WTC11 (cell line): ENCODE results near the gene SWAP70. TPM values are rescaled to one million over a fixed set of nuclear protein-coding genes. Genes with fewer than 3 reads are reported as not detected.

Experiments
- ATAC-seq: fragments of 200-7000 bp; cut with Tn5 transposase; 2 replicates; pipeline ENCODE4 v1.10.0; 2021; ENCODE audit warnings: mild to moderate bottlenecking, moderate library complexity
- CTCF ChIA-PET: fragments of 300-600 bp; sonication (Branson Sonifier 250); formaldehyde crosslinking; loops from one replicate; lab custom pipeline; 2021; ENCODE audit warnings: antibody characterized with exemption; lab: Charles Lee
- POLR2A ChIA-PET: fragments of 350-600 bp; sonication (Branson Sonifier 250); formaldehyde crosslinking; loops from one replicate; lab custom pipeline; 2021; ENCODE audit warnings: antibody characterized with exemption; lab: Charles Lee
- DNase-seq: peaks from one replicate; pipeline ENCODE4 v3.0.0; 2021; ENCODE audit warnings: low spot score
- H3K27ac Mint-ChIP-seq: 2 replicates; pipeline ENCODE4 v1.8.0; 2021; ENCODE audit warnings: mixed read lengths
- H3K27me3 Mint-ChIP-seq: 2 replicates; pipeline ENCODE4 v1.8.0; 2021; ENCODE audit warnings: low read depth, mild to moderate bottlenecking, moderate library complexity, mixed read lengths
- H3K36me3 Mint-ChIP-seq: 2 replicates; pipeline ENCODE4 v1.8.0; 2021; ENCODE audit warnings: mixed read lengths
- H3K4me1 Mint-ChIP-seq: 2 replicates; pipeline ENCODE4 v1.8.0; 2022; ENCODE audit warnings: mixed read lengths
- H3K4me3 Mint-ChIP-seq: 2 replicates; pipeline ENCODE4 v1.8.0; 2021; ENCODE audit warnings: mild to moderate bottlenecking, moderate library complexity, mixed read lengths
- H3K9me3 Mint-ChIP-seq: 2 replicates; pipeline ENCODE4 v1.8.0; 2021; ENCODE audit warnings: mixed read lengths
- AFF4 ChIP-seq: sonication (generic); formaldehyde crosslinking; IDR thresholded peaks from 2 replicates; pipeline ENCODE4 v1.8.1; 2023; ENCODE audit warnings: mild to moderate bottlenecking, missing genetic modification reagents, borderline replicate concordance
- ATF2 ChIP-seq: sonication (generic); formaldehyde crosslinking; IDR thresholded peaks from 2 replicates; pipeline ENCODE4 v1.8.1; 2022; ENCODE audit warnings: low read depth, missing genetic modification reagents, borderline replicate concordance
- CBFB ChIP-seq: sonication (generic); formaldehyde crosslinking; IDR thresholded peaks from 2 replicates; pipeline ENCODE4 v1.8.1; 2022; ENCODE audit warnings: mild to moderate bottlenecking, low read depth, missing genetic modification reagents
- CDX4 ChIP-seq: fragments of 250-450 bp; sonication (Bioruptor Pico); IDR thresholded peaks from 2 replicates; pipeline ENCODE4 v1.9.0; 2021; ENCODE audit warnings: moderate library complexity, mild to moderate bottlenecking, inconsistent platforms, borderline replicate concordance
- E2F4 ChIP-seq: sonication (generic); formaldehyde crosslinking; IDR thresholded peaks from 2 replicates; pipeline ENCODE4 v1.8.1; 2022; ENCODE audit warnings: low read depth, mild to moderate bottlenecking, moderate library complexity, missing genetic modification reagents, borderline replicate concordance
- E2F5 ChIP-seq: sonication (generic); formaldehyde crosslinking; IDR thresholded peaks from 2 replicates; pipeline ENCODE4 v1.8.1; 2022; ENCODE audit warnings: mild to moderate bottlenecking, moderate library complexity, missing genetic modification reagents
- ERG ChIP-seq: fragments of 250-450 bp; sonication (Bioruptor Pico); IDR thresholded peaks from 2 replicates; pipeline ENCODE4 v1.8.0; 2021; ENCODE audit warnings: mild to moderate bottlenecking
- FOXP1 ChIP-seq: sonication (generic); formaldehyde crosslinking; IDR thresholded peaks from 2 replicates; pipeline ENCODE4 v1.8.0; 2022; ENCODE audit warnings: missing genetic modification reagents, mild to moderate bottlenecking, moderate library complexity, borderline replicate concordance
- HMGA2 ChIP-seq: fragments of 250-450 bp; sonication (Bioruptor Pico); IDR thresholded peaks from 2 replicates; pipeline ENCODE4 v1.4.0; 2021; ENCODE audit warnings: mild to moderate bottlenecking, moderate library complexity
- IRF2 ChIP-seq: sonication (generic); formaldehyde crosslinking; IDR thresholded peaks from 2 replicates; pipeline ENCODE4 v1.8.0; 2022; ENCODE audit warnings: low read depth, missing genetic modification reagents, borderline replicate concordance
- NFYB ChIP-seq: sonication (generic); formaldehyde crosslinking; conservative IDR thresholded peaks from 2 replicates; pipeline ENCODE4 v1.8.0; 2022; ENCODE audit warnings: low read depth, missing genetic modification reagents
- RELA ChIP-seq: sonication (generic); formaldehyde crosslinking; IDR thresholded peaks from 2 replicates; pipeline ENCODE4 v1.8.1; 2022; ENCODE audit warnings: missing genetic modification reagents, mild to moderate bottlenecking, borderline replicate concordance
- STAT6 ChIP-seq: sonication (generic); formaldehyde crosslinking; conservative IDR thresholded peaks from 2 replicates; pipeline ENCODE4 v1.8.1; 2023; ENCODE audit warnings: mild to moderate bottlenecking, low read depth, missing genetic modification reagents, moderate library complexity
- TP53 ChIP-seq: sonication (generic); formaldehyde crosslinking; IDR thresholded peaks from 2 replicates; pipeline ENCODE4 v1.8.1; 2023; ENCODE audit warnings: mild to moderate bottlenecking, missing genetic modification reagents
- USF1 ChIP-seq: sonication (generic); formaldehyde crosslinking; IDR thresholded peaks from 2 replicates; pipeline ENCODE4 v1.8.0; 2022; ENCODE audit warnings: mild to moderate bottlenecking, missing genetic modification reagents
- ZMAT4 ChIP-seq: fragments of 250-450 bp; sonication (Bioruptor Pico); IDR thresholded peaks from 2 replicates; pipeline ENCODE4 v1.9.0; 2021; ENCODE audit warnings: mild to moderate bottlenecking
- ZNF121 ChIP-seq: sonication (generic); formaldehyde crosslinking; IDR thresholded peaks from 2 replicates; pipeline ENCODE4 v1.8.0; 2023; ENCODE audit warnings: missing genetic modification reagents
- ZNF138 ChIP-seq: sonication (generic); formaldehyde crosslinking; conservative IDR thresholded peaks from 2 replicates; pipeline ENCODE4 v1.8.1; 2022; ENCODE audit warnings: mild to moderate bottlenecking, moderate library complexity, missing genetic modification reagents
- ZNF219 ChIP-seq: sonication (generic); formaldehyde crosslinking; IDR thresholded peaks from 2 replicates; pipeline ENCODE4 v1.8.0; 2023; ENCODE audit warnings: missing genetic modification reagents, mild to moderate bottlenecking, borderline replicate concordance
- ZNF396 ChIP-seq: fragments of 250-450 bp; sonication (Bioruptor Pico); IDR thresholded peaks from 2 replicates; pipeline ENCODE4 v1.8.0; 2021; ENCODE audit warnings: mild to moderate bottlenecking, moderate library complexity, borderline replicate concordance
- total RNA-seq: library from RNA; stranded (reverse); gene quantifications from 3 replicates; pipeline ENCODE4 v1.2.3, GENCODE V29; 2021

The SWAP70 gene
- total RNA-seq, 1 experiment from 2014 or later: 24.1 TPM

- H3K27ac Mint-ChIP-seq: no peak overlapping the region
- H3K36me3 Mint-ChIP-seq: peaks cover 60% of the 10 kb centered on the region
- no peak for DNase-seq
- no peak for ATAC-seq
- H3K9me3 Mint-ChIP-seq: peaks cover 13% of the 10 kb centered on the region
- ChIA-PET CTCF (interaction anchor here (0.9 to 1.2 kb wide), 2 partner anchors 8 to 206 kb away, joined by 3 to 4 read pairs; no protein-coding TSS in a partner anchor), POLR2A (no interaction called here)
- H3K27me3 Mint-ChIP-seq: no peaks in the 10 kb centered on the region
- H3K4me3 Mint-ChIP-seq: no peak overlapping the region
- H3K4me1 Mint-ChIP-seq: peaks cover 5% of the 10 kb centered on the region
- no peak for TF ChIP-seq FOXP1 (CRISPR knock-in tag)
- no peak for TF ChIP-seq TP53 (CRISPR knock-in tag)
- TF ChIP-seq USF1 (CRISPR knock-in tag): no peak
- no peak for TF ChIP-seq E2F5 (CRISPR knock-in tag)
- TF ChIP-seq NFYB (CRISPR knock-in tag): no peak
- TF ChIP-seq STAT6: no peak
- TF ChIP-seq AFF4 (CRISPR knock-in tag): no peak
- no peak for TF ChIP-seq IRF2 (CRISPR knock-in tag)
- TF ChIP-seq ZMAT4 (CRISPR knock-in tag): no peak
Measured at GRCh38 chr11:9740202-9740883, 76.5 kb downstream of the SWAP70 start.

- H3K4me3 Mint-ChIP-seq: no peak overlapping the region
- peaks cover 55% of the 10 kb centered on the region for H3K36me3 Mint-ChIP-seq
- ATAC-seq: no peak
- H3K4me1 Mint-ChIP-seq: peaks cover 4% of the 10 kb centered on the region
- H3K9me3 Mint-ChIP-seq: peaks cover 6% of the 10 kb centered on the region; the same call in 1 of the 2 replicates
- no peak for DNase-seq
- ChIA-PET CTCF (no interaction called here), POLR2A (no interaction called here)
- no peaks in the 10 kb centered on the region for H3K27me3 Mint-ChIP-seq
- H3K27ac Mint-ChIP-seq: peak overlapping the region; percentile 52; the same call in 1 of the 2 replicates
- TF ChIP-seq ZNF121 (CRISPR knock-in tag) (no peak), HMGA2 (CRISPR knock-in tag) (no peak), RELA (no peak), CDX4 (CRISPR knock-in tag) (no peak), ZNF219 (CRISPR knock-in tag) (no peak), E2F4 (CRISPR knock-in tag) (no peak), ZNF396 (CRISPR knock-in tag) (no peak), ATF2 (CRISPR knock-in tag) (no peak), CBFB (CRISPR knock-in tag) (no peak), ERG (no peak), ZNF138 (no peak)
Measured at GRCh38 chr11:9741260-9741659, 77.4 kb downstream of the SWAP70 start.
